ENCODE results near the gene NUDT22.

The NUDT22 gene

DNA sequence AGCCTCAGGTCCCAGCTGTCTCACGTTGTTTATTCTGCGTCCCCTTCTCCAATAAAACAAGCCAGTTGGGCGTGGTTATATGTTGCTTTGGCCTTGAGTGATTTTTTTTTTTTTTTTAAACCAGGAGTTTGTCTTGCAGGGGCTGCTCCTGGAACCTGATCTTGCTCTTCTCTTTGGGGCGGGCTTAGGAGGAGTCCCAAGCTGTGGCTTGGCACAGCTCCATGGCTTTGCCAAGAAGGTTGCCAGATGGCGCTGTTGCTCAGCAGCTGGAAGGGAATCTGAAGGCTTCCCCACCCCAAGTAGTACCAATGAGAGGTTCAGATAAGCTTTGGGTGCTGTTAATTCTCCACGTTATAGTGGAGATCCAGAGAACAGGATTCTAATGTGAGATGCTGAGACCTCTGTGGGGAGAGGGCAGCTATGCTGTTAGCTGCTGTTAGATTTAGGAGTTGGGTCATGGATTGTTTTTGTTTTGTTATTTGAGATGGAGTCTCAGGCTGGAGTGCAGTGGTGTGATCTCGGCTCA is 21.5 kb upstream of the NUDT22 start:
- TF ChIP-seq, protein P1, sequence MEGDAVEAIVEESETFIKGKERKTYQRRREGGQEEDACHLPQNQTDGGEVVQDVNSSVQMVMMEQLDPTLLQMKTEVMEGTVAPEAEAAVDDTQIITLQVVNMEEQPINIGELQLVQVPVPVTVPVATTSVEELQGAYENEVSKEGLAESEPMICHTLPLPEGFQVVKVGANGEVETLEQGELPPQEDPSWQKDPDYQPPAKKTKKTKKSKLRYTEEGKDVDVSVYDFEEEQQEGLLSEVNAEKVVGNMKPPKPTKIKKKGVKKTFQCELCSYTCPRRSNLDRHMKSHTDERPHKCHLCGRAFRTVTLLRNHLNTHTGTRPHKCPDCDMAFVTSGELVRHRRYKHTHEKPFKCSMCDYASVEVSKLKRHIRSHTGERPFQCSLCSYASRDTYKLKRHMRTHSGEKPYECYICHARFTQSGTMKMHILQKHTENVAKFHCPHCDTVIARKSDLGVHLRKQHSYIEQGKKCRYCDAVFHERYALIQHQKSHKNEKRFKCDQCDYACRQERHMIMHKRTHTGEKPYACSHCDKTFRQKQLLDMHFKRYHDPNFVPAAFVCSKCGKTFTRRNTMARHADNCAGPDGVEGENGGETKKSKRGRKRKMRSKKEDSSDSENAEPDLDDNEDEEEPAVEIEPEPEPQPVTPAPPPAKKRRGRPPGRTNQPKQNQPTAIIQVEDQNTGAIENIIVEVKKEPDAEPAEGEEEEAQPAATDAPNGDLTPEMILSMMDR (conservative IDR thresholded peaks at IDR 0.05; ENCODE audit: control insufficient read depth, insufficient read depth, low read depth, low read length) = peak; percentile 67
- H3K4me3 ChIP-seq (ENCODE audit: control insufficient read depth, low read depth, low read length) = no peak overlapping the region
- DNase-seq (ENCODE audit: low read depth) = peak; percentile 98

DNA sequence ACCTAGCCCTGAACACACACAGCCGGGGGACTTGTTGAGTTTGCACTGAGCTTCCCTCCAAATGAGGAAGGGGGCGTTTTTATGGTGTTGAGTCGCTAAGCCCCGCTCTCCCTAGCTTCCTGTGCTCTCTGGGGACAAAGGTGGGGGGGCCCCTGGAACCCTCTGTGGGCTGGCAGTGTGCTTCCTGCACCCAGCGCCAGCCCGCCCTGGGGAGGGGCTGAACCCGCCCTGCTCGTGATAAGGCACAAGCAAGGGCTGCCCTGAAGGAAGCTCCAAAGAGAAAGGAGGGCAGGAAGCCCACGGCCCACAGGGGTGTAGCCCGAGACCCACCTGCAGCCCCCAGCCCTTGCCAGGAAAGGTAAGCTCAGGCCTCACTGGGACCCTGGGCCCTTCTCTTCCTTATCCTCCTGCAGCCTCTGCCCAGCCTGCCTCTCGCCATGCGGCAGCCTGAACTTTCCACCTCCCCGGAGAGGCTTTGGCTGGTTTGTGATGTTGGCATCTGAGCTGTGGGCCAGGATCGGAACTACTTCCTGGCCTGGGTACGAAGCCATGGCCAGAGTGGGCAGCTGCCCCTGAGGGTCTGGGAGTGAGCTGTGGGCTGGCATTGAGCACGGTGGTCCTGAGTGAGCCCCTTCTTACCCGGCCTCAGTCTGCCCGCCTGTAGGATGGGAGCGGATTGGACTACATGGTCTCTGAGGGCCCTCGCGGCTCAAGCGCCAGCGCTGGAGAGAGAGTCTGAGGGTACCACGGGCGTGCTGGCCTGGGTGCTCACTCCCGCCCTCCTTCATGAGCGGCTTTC is 19.4 kb upstream of the NUDT22 start, which contains the start of gene FERMT3:
FERMT3 (plus strand) TSS at position 265 of the 799 bp plus-strand sequence. CDS start 644 bp downstream, outside the sequence.
- no peak within 1 kb of the TSS for H3K4me3 ChIP-seq (ENCODE audit: control insufficient read depth, low read depth, low read length)
- TF ChIP-seq, protein P1 (conservative IDR thresholded peaks at IDR 0.05; ENCODE audit: control insufficient read depth, insufficient read depth, low read depth, low read length) = no peak
- no peak for DNase-seq (ENCODE audit: low read depth)

DNA sequence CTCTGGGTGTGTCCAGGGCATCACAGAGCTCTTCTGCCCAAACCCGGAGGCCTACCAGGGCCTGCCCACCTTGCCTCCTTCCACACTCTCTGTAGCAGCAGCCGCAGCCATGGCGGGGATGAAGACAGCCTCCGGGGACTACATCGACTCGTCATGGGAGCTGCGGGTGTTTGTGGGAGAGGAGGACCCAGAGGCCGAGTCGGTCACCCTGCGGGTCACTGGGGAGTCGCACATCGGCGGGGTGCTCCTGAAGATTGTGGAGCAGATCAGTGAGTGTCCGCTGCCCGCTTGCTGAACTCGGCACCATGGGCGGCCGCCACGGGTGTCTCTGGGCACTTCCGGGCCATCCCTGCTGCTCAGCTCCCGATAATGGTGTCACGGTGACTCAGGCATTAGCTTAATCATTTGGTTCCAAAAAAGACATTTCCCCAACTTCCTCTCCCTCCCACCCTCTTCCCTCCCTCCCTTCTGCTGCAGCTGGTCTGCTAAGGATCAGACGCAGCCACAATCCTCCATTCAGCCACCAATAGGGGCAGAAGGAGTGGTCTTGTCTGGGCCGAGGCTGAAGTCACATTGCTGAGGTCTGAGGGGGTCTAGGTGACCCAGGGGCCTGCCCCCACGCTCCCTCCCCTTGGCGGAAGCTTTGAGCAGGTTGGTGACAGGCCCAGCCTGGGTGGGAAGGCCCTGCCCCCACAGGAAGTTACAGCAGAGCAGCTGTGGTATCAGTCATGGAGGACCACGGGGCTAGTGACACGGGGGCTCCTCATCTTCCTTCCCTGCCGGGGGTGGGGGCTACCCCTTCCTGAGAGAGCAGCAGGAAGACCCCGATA is 18.6 kb upstream of the NUDT22 start:
- H3K4me3 ChIP-seq (ENCODE audit: control insufficient read depth, low read depth, low read length) = no peak overlapping the region
- DNase-seq (ENCODE audit: low read depth) = peak; percentile 82
- TF ChIP-seq, protein P1 (conservative IDR thresholded peaks at IDR 0.05; ENCODE audit: control insufficient read depth, insufficient read depth, low read depth, low read length) = no peak

DNA sequence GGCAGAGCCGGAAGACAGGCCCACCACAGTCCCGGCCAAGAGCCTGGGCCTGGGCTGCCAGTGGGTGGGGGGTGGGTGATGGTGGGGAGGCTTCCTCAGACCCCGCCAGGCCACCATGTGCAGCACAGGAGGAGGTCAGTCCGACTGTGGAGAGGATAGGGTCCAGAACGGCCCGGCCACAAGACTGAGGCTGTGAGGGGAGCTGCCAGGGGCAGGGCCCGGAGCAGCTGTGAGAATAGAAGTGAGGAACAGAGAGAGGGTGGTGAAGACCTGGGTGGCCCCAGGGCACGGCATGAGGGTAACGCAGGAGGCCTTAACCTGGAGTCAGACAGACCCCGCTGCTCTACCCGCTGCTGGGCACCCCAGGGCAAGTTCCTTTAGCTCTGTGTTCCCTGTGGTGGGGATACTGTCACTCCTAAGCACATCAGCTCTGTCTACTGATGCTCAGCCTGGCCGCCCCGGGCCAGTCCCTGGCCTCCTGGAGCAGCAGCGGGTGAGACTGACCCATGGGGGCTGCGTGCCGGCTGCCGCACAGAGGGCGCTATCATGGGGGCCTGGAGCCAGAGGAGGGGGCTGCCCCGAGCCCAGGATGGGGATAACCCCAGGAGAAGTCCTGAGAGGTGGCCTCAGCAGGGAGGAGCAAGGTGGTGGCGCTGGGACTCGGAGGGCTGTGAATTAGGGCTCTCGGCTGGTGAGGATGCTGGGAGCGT is 17.8 kb upstream of the NUDT22 start:
- no peak for DNase-seq (ENCODE audit: low read depth)
- TF ChIP-seq, protein P1 (conservative IDR thresholded peaks at IDR 0.05; ENCODE audit: control insufficient read depth, insufficient read depth, low read depth, low read length) = no peak
- no peak overlapping the region for H3K4me3 ChIP-seq (ENCODE audit: control insufficient read depth, low read depth, low read length)

DNA sequence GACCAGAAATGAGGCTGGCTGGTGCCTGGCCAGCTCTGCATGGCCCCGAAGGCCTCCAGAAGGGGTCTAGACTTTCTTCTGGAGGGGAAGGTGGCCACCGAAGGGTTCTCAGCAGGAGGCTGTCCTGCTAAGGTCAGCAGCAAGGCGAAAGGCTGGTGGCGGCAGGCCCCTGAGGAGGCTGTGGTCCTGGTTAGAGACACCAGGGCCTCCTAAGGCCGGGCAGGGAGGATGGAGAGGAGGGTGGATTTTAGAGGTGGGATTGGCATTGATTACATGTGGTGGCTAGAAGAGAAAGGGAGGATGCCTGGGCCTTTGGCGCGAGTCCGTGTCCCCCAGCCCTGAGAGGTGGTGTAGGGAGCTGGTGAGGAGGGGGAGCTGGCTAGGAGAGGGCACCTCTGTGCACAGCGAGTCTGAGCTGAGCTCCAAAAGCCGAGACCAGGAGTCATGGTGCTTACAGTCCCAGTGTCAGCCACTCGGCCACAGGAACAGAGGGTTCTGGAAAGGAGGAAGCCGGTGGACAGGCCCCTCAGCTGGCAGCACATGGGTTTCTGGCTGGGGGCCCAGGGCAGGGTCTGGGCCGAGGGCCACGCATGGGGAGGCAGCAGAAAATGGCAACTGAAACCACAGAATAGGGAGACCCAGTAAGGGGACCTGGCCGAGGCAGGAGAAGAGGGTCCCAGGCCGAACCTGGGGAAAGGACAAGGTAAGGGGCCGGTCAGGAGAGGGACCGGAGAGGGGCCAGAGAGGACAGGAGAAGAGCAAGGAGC is 17.1 kb upstream of the NUDT22 start:
- no peak overlapping the region for H3K4me3 ChIP-seq (ENCODE audit: control insufficient read depth, low read depth, low read length)
- DNase-seq (ENCODE audit: low read depth) = no peak
- TF ChIP-seq, protein P1 (conservative IDR thresholded peaks at IDR 0.05; ENCODE audit: control insufficient read depth, insufficient read depth, low read depth, low read length) = no peak

DNA sequence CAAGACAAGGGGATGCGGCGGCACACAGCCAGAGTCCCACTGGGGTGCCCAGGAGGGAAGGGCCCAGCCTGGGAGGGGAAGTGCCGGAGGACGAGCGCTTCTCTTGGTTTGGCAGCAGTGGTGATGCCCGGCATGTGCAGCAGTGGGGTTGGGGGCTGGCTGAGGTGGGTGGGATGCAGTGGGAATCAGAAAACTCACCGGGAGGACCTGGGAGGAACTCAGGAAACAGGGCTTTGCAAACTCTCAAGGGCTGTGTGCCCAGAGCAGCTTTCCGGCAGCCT is 16.6 kb upstream of the NUDT22 start:
- DNase-seq (ENCODE audit: low read depth) = no peak
- no peak overlapping the region for H3K4me3 ChIP-seq (ENCODE audit: control insufficient read depth, low read depth, low read length)
- TF ChIP-seq, protein P1 (conservative IDR thresholded peaks at IDR 0.05; ENCODE audit: control insufficient read depth, insufficient read depth, low read depth, low read length) = no peak

Data from fibroblast of mammary gland (primary cell).